Liver (tissue), 9 donors: ENCODE data around the gene GPX5. TPM values are rescaled to one million over a fixed set of nuclear protein-coding genes. Genes with fewer than 3 reads are reported as not detected.

ENCODE experiments used
- DNase-seq: peaks from one replicate; pipeline ENCODE4 v3.0.0-alpha.2; 2017; ENCODE audit warnings: low spot score
- H3K27ac ChIP-seq, 2 donors: one replicate each; pipeline ENCODE4 v1.7.0; 2013; ENCODE audit warnings: inconsistent platforms in 2 of 2, low read length in 2 of 2, control low read depth in 1 of 2, low read depth in 1 of 2, mild to moderate bottlenecking in 1 of 2
- H3K27me3 ChIP-seq, 4 donors: one replicate each; pipeline versions ENCODE4 v1.6.1 to v1.7.0; 2013; ENCODE audit warnings: low read length in 3 of 4, inconsistent platforms in 1 of 4, mild to moderate bottlenecking in 1 of 4, moderate library complexity in 1 of 4; ENCODE audit not compliant: control insufficient read depth in 4 of 4, insufficient read depth in 4 of 4
- H3K36me3 ChIP-seq, 4 donors: one replicate each; pipeline versions ENCODE4 v1.6.1 to v1.7.0; 2013; ENCODE audit warnings: low read length in 3 of 4, mild to moderate bottlenecking in 3 of 4, low read depth in 1 of 4, moderate library complexity in 1 of 4; ENCODE audit not compliant: control insufficient read depth in 4 of 4, insufficient read depth in 3 of 4
- H3K4me1 ChIP-seq, 4 donors: one replicate each; pipeline versions ENCODE4 v1.6.1 to v1.7.0; 2013; ENCODE audit warnings: low read length in 3 of 4, mild to moderate bottlenecking in 3 of 4, moderate library complexity in 1 of 4; ENCODE audit not compliant: control insufficient read depth in 4 of 4, insufficient read depth in 4 of 4
- H3K4me3 ChIP-seq, 3 donors: one replicate each; pipeline versions ENCODE4 v1.6.1 to v1.7.0; 2013; ENCODE audit warnings: low read length in 3 of 3, control low read depth in 1 of 3, low read depth in 1 of 3, mild to moderate bottlenecking in 1 of 3
- H3K9ac ChIP-seq, 2 donors: one replicate each; pipeline ENCODE4 v1.7.0; 2013; ENCODE audit warnings: low read length in 2 of 2, mild to moderate bottlenecking in 2 of 2, moderate library complexity in 2 of 2, control low read depth in 1 of 2, low read depth in 1 of 2
- H3K9me3 ChIP-seq, 4 donors: one replicate each; pipeline versions ENCODE4 v1.6.1 to v1.7.0; 2013; ENCODE audit warnings: low read length in 3 of 4; ENCODE audit not compliant: control insufficient read depth in 4 of 4
- EGR1 ChIP-seq, 2 donors: IDR thresholded peaks; 2 replicates each; pipeline ENCODE4 v1.6.1; 2016 to 2018; ENCODE audit warnings: antibody characterized with exemption in 2 of 2, low read depth in 2 of 2
- FOXA1 ChIP-seq: IDR thresholded peaks from 2 replicates; pipeline ENCODE4 v1.6.1; 2016; ENCODE audit warnings: antibody characterized with exemption
- FOXA2 ChIP-seq: IDR thresholded peaks from 2 replicates; pipeline ENCODE4 v1.6.1; 2016; ENCODE audit warnings: antibody characterized with exemption
- GABPA ChIP-seq, 2 donors: IDR thresholded peaks in 1 of 2; conservative IDR thresholded peaks in 1 of 2; 2 replicates each; pipeline ENCODE4 v1.6.1; 2016; ENCODE audit warnings: antibody characterized with exemption in 2 of 2, mild to moderate bottlenecking in 1 of 2, moderate library complexity in 1 of 2
- HNF4A ChIP-seq, 2 donors: conservative IDR thresholded peaks; 2 replicates each; pipeline ENCODE4 v1.6.1; 2016; ENCODE audit warnings: antibody characterized with exemption in 2 of 2, mild to moderate bottlenecking in 2 of 2
- HNF4G ChIP-seq: IDR thresholded peaks from 2 replicates; pipeline ENCODE4 v1.6.1; 2016; ENCODE audit warnings: antibody characterized with exemption
- JUND ChIP-seq, 2 donors: IDR thresholded peaks; 2 replicates each; pipeline ENCODE4 v1.6.1; 2016; ENCODE audit warnings: antibody characterized with exemption in 2 of 2
- NR2F2 ChIP-seq: IDR thresholded peaks from 2 replicates; pipeline ENCODE4 v1.6.1; 2016; ENCODE audit warnings: antibody characterized with exemption
- RAD21 ChIP-seq, 2 donors: IDR thresholded peaks; 2 replicates each; pipeline ENCODE4 v1.6.1; 2016; ENCODE audit warnings: antibody characterized with exemption in 2 of 2, mild to moderate bottlenecking in 2 of 2
- RXRA ChIP-seq, 2 donors: IDR thresholded peaks; 2 replicates each; pipeline ENCODE4 v1.6.1; 2017 to 2018; ENCODE audit warnings: antibody characterized with exemption in 2 of 2, mild to moderate bottlenecking in 1 of 2
- SP1 ChIP-seq: IDR thresholded peaks from 2 replicates; pipeline ENCODE4 v1.6.1; 2018; ENCODE audit warnings: antibody characterized with exemption, mild to moderate bottlenecking
- TAF1 ChIP-seq: conservative IDR thresholded peaks from 2 replicates; pipeline ENCODE4 v1.6.1; 2016; ENCODE audit warnings: antibody characterized with exemption, mild to moderate bottlenecking
- YY1 ChIP-seq: IDR thresholded peaks from 2 replicates; pipeline ENCODE4 v1.6.1; 2016; ENCODE audit warnings: antibody characterized with exemption, mild to moderate bottlenecking
- WGBS: extraction: QIAGEN DNeasy Blood & Tissue Kit; methylation state at CpG from one replicate; pipeline ENCODE4 v1.1.7; 2013; 5-methylcytosine and 5-hydroxymethylcytosine counted together
- polyA plus RNA-seq, 2 donors: library from polyadenylated mRNA; stranded (reverse) in 1 of 2; unstranded in 1 of 2; fragments of 200-250 nt in 1 of 2; fragments of >200 nt in 1 of 2; fragmentation: Nextera tagmentation in 1 of 2; extraction: Ambion mirVana in 1 of 2; gene quantifications; one replicate each; pipeline versions ENCODE4 v1.2.1 to v1.2.3, GENCODE V29; 2013 to 2015
- total RNA-seq, 2 donors: library from RNA; depleted of rRNA; stranded (reverse); fragments of >200 nt; gene quantifications; one replicate each; pipeline ENCODE4 v1.2.3, GENCODE V29; 2014
- TF ChIP-seq, protein P1 (sequence below): fragments of 150-350 bp; IDR thresholded peaks from 2 replicates; pipeline ENCODE4 v1.5.1; 2017; ENCODE audit warnings: improper control_type of control experiment, low read depth, low read length; ENCODE audit not compliant: missing input control
- TF ChIP-seq, protein P2 (sequence below): IDR thresholded peaks from 2 replicates; pipeline ENCODE4 v1.6.1; 2016; ENCODE audit warnings: antibody characterized with exemption, mild to moderate bottlenecking
- TF ChIP-seq, protein P3 (sequence below): IDR thresholded peaks from 2 replicates; pipeline ENCODE4 v1.6.1; 2016; ENCODE audit warnings: antibody characterized with exemption
- TF ChIP-seq, protein P4 (sequence below): IDR thresholded peaks from 2 replicates; pipeline ENCODE4 v1.6.1; 2016; ENCODE audit warnings: antibody characterized with exemption
- TF ChIP-seq, protein P5 (sequence below): IDR thresholded peaks from 2 replicates; pipeline ENCODE4 v1.6.1; 2016; ENCODE audit warnings: antibody characterized with exemption
- donor health status: healthy.
- donor health status: healthy.
- donor health status: healthy.
- donor health status: healthy.
- donor health status: healthy.

GPX5 gene
- total and polyA plus RNA-seq, 4 donors = not detected

DNA sequence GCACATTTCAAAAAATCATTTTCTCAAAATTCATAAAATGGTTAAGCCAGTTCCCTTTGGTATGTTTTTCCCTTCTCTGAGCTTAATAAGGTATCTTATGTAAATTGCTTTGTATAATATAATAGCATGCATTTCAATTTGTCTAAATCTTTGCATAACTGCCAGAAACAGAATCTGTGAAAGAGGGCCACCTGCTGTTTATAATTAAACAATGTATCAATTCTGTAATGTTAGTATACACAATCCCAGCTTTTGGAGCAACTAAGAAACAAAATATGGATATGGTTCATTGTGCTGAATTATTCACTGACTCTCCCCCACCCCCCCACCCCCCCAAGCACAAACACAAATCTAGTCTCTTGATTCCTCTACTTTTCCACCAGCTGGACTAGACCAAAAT is 54.8 kb downstream of the GPX5 start:
- TF ChIP-seq FOXA1 (no peak), YY1 (no peak), SP1 (no peak), FOXA2 (no peak), GABPA (IDR thresholded peaks at IDR 0.05 in 1 of 2, conservative IDR thresholded peaks at IDR 0.05 in 1 of 2) (no peak), NR2F2 (no peak), HNF4A (conservative IDR thresholded peaks at IDR 0.05) (no peak), RAD21 (IDR thresholded peaks at IDR 0.05) (peak; percentile 71 to 72), JUND (IDR thresholded peaks at IDR 0.05) (no peak), EGR1 (IDR thresholded peaks at IDR 0.05; ENCODE audit: low read depth in 2 of 2) (no peak)
- TF ChIP-seq, protein P1, sequence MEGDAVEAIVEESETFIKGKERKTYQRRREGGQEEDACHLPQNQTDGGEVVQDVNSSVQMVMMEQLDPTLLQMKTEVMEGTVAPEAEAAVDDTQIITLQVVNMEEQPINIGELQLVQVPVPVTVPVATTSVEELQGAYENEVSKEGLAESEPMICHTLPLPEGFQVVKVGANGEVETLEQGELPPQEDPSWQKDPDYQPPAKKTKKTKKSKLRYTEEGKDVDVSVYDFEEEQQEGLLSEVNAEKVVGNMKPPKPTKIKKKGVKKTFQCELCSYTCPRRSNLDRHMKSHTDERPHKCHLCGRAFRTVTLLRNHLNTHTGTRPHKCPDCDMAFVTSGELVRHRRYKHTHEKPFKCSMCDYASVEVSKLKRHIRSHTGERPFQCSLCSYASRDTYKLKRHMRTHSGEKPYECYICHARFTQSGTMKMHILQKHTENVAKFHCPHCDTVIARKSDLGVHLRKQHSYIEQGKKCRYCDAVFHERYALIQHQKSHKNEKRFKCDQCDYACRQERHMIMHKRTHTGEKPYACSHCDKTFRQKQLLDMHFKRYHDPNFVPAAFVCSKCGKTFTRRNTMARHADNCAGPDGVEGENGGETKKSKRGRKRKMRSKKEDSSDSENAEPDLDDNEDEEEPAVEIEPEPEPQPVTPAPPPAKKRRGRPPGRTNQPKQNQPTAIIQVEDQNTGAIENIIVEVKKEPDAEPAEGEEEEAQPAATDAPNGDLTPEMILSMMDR = peak; percentile 34
- TF ChIP-seq, protein P2, sequence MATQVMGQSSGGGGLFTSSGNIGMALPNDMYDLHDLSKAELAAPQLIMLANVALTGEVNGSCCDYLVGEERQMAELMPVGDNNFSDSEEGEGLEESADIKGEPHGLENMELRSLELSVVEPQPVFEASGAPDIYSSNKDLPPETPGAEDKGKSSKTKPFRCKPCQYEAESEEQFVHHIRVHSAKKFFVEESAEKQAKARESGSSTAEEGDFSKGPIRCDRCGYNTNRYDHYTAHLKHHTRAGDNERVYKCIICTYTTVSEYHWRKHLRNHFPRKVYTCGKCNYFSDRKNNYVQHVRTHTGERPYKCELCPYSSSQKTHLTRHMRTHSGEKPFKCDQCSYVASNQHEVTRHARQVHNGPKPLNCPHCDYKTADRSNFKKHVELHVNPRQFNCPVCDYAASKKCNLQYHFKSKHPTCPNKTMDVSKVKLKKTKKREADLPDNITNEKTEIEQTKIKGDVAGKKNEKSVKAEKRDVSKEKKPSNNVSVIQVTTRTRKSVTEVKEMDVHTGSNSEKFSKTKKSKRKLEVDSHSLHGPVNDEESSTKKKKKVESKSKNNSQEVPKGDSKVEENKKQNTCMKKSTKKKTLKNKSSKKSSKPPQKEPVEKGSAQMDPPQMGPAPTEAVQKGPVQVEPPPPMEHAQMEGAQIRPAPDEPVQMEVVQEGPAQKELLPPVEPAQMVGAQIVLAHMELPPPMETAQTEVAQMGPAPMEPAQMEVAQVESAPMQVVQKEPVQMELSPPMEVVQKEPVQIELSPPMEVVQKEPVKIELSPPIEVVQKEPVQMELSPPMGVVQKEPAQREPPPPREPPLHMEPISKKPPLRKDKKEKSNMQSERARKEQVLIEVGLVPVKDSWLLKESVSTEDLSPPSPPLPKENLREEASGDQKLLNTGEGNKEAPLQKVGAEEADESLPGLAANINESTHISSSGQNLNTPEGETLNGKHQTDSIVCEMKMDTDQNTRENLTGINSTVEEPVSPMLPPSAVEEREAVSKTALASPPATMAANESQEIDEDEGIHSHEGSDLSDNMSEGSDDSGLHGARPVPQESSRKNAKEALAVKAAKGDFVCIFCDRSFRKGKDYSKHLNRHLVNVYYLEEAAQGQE = no peak
- TF ChIP-seq, protein P3, sequence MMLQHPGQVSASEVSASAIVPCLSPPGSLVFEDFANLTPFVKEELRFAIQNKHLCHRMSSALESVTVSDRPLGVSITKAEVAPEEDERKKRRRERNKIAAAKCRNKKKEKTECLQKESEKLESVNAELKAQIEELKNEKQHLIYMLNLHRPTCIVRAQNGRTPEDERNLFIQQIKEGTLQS = no peak
- H3K4me3 ChIP-seq = no peak overlapping the region
- no peaks in the 10 kb centered on the region for H3K27me3 ChIP-seq
- H3K36me3 ChIP-seq = peaks cover 0 to 7% (median under 1%) of the 10 kb centered on the region in 4 donors
- no peaks in the 10 kb centered on the region for H3K9me3 ChIP-seq
- H3K9ac ChIP-seq = no peak overlapping the region
- H3K4me1 ChIP-seq = peaks cover 0 to 5% (median under 1%) of the 10 kb centered on the region in 4 donors
- no peak overlapping the region for H3K27ac ChIP-seq
- no peak for DNase-seq

DNA sequence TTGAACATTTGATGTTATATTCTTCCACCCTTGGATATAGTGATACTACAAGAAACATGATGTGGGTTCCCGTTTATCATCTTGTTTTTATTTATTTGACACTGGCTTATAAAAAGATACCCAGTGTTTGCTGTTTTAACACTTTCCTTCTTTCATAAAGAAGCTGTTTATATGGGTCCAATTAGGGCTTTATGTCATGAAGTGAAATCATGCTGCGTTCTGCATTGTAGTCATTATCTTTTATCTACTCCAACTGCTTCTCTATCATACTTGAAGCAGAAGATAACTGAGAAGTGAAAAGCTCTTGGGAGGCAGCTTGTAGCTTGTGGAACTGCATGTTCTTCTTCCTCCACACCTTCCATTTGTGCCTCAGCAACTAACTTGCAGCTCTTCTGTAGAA is 57.8 kb downstream of the GPX5 start:
- no peak overlapping the region for H3K9ac ChIP-seq
- H3K9me3 ChIP-seq = peaks cover 0 to 2% (median 0%) of the 10 kb centered on the region in 4 donors
- WGBS = 81% methylated on average over 2 of the region's 2 CpGs
- DNase-seq = no peak
- H3K36me3 ChIP-seq = peaks cover 0 to 2% (median under 1%) of the 10 kb centered on the region in 4 donors
- H3K27ac ChIP-seq = no peak overlapping the region
- no peak overlapping the region for H3K4me3 ChIP-seq
- H3K4me1 ChIP-seq = peaks cover 5 to 24% (median 10%) of the 10 kb centered on the region in 4 donors
- H3K27me3 ChIP-seq = no peaks in the 10 kb centered on the region
- TF ChIP-seq, protein P4, sequence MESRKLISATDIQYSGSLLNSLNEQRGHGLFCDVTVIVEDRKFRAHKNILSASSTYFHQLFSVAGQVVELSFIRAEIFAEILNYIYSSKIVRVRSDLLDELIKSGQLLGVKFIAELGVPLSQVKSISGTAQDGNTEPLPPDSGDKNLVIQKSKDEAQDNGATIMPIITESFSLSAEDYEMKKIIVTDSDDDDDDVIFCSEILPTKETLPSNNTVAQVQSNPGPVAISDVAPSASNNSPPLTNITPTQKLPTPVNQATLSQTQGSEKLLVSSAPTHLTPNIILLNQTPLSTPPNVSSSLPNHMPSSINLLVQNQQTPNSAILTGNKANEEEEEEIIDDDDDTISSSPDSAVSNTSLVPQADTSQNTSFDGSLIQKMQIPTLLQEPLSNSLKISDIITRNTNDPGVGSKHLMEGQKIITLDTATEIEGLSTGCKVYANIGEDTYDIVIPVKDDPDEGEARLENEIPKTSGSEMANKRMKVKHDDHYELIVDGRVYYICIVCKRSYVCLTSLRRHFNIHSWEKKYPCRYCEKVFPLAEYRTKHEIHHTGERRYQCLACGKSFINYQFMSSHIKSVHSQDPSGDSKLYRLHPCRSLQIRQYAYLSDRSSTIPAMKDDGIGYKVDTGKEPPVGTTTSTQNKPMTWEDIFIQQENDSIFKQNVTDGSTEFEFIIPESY = no peak
- TF ChIP-seq YY1 = no peak
- TF ChIP-seq NR2F2 = no peak
- TF ChIP-seq RXRA (IDR thresholded peaks at IDR 0.05) = no peak
- no peak for TF ChIP-seq TAF1
- TF ChIP-seq GABPA (IDR thresholded peaks at IDR 0.05 in 1 of 2, conservative IDR thresholded peaks at IDR 0.05 in 1 of 2) = no peak
- TF ChIP-seq, protein P2 = no peak
- TF ChIP-seq, protein P5, sequence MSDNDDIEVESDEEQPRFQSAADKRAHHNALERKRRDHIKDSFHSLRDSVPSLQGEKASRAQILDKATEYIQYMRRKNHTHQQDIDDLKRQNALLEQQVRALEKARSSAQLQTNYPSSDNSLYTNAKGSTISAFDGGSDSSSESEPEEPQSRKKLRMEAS = no peak
- no peak for TF ChIP-seq JUND (IDR thresholded peaks at IDR 0.05)
- no peak for TF ChIP-seq HNF4G
- no peak for TF ChIP-seq FOXA1
- no peak for TF ChIP-seq SP1
- TF ChIP-seq, protein P1 = no peak
- TF ChIP-seq RAD21 (IDR thresholded peaks at IDR 0.05) = no peak
- TF ChIP-seq EGR1 (IDR thresholded peaks at IDR 0.05; ENCODE audit: low read depth in 2 of 2) = no peak
- TF ChIP-seq HNF4A (conservative IDR thresholded peaks at IDR 0.05) = no peak
